ENCODE data around the gene PTPRK.

PTPRK gene

DNA sequence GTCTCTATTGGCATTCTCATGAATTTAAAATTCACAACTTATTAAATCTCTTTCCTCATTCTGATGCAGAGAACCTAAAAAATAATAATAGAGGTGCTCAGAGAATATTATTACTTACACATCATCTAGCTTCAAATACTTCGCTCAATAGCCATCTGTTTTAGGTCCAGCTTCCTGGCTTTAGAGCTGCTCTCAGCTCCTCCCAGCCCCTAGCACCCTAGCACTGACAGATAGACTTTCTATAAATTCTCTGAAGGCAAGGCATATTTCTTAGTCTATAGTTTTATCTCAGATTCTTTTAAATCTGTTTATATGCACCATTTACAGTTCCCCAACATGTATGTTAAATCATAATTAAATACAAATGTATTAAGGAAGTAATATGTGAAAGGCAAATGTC lies 281.3 kb downstream of the PTPRK start:
- ATAC-seq, result no peak
- TF ChIP-seq, protein P1, sequence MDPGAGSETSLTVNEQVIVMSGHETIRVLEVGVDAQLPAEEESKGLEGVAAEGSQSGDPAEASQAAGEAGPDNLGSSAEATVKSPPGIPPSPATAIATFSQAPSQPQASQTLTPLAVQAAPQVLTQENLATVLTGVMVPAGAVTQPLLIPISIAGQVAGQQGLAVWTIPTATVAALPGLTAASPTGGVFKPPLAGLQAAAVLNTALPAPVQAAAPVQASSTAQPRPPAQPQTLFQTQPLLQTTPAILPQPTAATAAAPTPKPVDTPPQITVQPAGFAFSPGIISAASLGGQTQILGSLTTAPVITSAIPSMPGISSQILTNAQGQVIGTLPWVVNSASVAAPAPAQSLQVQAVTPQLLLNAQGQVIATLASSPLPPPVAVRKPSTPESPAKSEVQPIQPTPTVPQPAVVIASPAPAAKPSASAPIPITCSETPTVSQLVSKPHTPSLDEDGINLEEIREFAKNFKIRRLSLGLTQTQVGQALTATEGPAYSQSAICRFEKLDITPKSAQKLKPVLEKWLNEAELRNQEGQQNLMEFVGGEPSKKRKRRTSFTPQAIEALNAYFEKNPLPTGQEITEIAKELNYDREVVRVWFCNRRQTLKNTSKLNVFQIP (CRISPR knock-in tag; IDR thresholded peaks at IDR 0.05; ENCODE audit: borderline replicate concordance, low read depth), result no peak
- TF ChIP-seq RARB (CRISPR knock-in tag; IDR thresholded peaks at IDR 0.05) (no peak), ZNF565 (CRISPR knock-in tag; conservative IDR thresholded peaks at IDR 0.05; ENCODE audit: low read depth) (no peak)

DNA sequence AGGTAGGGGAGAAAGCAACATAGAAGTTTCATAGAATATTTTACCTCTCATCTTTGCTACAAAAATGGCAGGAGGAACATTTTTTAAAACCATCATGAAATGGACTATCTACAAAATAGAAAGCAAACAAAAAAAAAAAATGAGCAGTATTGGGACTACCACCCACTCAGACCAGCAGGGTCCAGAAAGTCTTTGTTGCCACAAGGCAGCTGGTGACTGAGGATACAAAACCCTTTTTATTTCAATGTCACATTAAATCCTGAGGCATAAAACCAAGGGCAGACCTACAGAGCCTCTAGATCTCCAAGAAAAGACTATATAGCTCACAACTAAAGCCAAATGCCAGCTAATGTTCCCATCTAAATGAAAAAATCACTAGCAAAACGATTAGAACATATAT lies 282.2 kb downstream of the PTPRK start:
- TF ChIP-seq ARNTL (CRISPR knock-in tag; IDR thresholded peaks at IDR 0.05; ENCODE audit: borderline replicate concordance, low read depth) (no peak), ZNF565 (CRISPR knock-in tag; conservative IDR thresholded peaks at IDR 0.05; ENCODE audit: low read depth) (no peak), ISL1 (CRISPR knock-in tag; IDR thresholded peaks at IDR 0.05) (no peak), OSR1 (CRISPR knock-in tag; IDR thresholded peaks at IDR 0.05) (no peak), BACH2 (CRISPR knock-in tag; IDR thresholded peaks at IDR 0.05; ENCODE audit: borderline replicate concordance) (no peak), ZNF70 (CRISPR knock-in tag; IDR thresholded peaks at IDR 0.05) (no peak), ESRRG (CRISPR knock-in tag; IDR thresholded peaks at IDR 0.05) (no peak), SNAI2 (CRISPR knock-in tag; IDR thresholded peaks at IDR 0.05) (no peak), TCF4 (CRISPR knock-in tag; IDR thresholded peaks at IDR 0.05; ENCODE audit: borderline replicate concordance) (no peak), RARB (CRISPR knock-in tag; IDR thresholded peaks at IDR 0.05) (no peak), ZFP30 (CRISPR knock-in tag; IDR thresholded peaks at IDR 0.05) (no peak), ZNF8 (CRISPR knock-in tag; IDR thresholded peaks at IDR 0.05) (no peak), TOX (CRISPR knock-in tag; IDR thresholded peaks at IDR 0.05; ENCODE audit: borderline replicate concordance) (no peak), ZFP3 (CRISPR knock-in tag; IDR thresholded peaks at IDR 0.05) (no peak), ZC3H10 (CRISPR knock-in tag; IDR thresholded peaks at IDR 0.05) (no peak)
- TF ChIP-seq, protein P2, sequence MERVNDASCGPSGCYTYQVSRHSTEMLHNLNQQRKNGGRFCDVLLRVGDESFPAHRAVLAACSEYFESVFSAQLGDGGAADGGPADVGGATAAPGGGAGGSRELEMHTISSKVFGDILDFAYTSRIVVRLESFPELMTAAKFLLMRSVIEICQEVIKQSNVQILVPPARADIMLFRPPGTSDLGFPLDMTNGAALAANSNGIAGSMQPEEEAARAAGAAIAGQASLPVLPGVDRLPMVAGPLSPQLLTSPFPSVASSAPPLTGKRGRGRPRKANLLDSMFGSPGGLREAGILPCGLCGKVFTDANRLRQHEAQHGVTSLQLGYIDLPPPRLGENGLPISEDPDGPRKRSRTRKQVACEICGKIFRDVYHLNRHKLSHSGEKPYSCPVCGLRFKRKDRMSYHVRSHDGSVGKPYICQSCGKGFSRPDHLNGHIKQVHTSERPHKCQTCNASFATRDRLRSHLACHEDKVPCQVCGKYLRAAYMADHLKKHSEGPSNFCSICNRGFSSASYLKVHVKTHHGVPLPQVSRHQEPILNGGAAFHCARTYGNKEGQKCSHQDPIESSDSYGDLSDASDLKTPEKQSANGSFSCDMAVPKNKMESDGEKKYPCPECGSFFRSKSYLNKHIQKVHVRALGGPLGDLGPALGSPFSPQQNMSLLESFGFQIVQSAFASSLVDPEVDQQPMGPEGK (CRISPR knock-in tag; IDR thresholded peaks at IDR 0.05; ENCODE audit: borderline replicate concordance), result no peak
- TF ChIP-seq, protein P1 (CRISPR knock-in tag; IDR thresholded peaks at IDR 0.05; ENCODE audit: borderline replicate concordance, low read depth), result no peak
- TF ChIP-seq, protein P3, sequence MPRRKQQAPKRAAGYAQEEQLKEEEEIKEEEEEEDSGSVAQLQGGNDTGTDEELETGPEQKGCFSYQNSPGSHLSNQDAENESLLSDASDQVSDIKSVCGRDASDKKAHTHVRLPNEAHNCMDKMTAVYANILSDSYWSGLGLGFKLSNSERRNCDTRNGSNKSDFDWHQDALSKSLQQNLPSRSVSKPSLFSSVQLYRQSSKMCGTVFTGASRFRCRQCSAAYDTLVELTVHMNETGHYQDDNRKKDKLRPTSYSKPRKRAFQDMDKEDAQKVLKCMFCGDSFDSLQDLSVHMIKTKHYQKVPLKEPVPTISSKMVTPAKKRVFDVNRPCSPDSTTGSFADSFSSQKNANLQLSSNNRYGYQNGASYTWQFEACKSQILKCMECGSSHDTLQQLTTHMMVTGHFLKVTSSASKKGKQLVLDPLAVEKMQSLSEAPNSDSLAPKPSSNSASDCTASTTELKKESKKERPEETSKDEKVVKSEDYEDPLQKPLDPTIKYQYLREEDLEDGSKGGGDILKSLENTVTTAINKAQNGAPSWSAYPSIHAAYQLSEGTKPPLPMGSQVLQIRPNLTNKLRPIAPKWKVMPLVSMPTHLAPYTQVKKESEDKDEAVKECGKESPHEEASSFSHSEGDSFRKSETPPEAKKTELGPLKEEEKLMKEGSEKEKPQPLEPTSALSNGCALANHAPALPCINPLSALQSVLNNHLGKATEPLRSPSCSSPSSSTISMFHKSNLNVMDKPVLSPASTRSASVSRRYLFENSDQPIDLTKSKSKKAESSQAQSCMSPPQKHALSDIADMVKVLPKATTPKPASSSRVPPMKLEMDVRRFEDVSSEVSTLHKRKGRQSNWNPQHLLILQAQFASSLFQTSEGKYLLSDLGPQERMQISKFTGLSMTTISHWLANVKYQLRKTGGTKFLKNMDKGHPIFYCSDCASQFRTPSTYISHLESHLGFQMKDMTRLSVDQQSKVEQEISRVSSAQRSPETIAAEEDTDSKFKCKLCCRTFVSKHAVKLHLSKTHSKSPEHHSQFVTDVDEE (CRISPR knock-in tag; IDR thresholded peaks at IDR 0.05), result no peak
- ATAC-seq, result no peak

GRCh38 chr6:128235556-128235955 lies 284.8 kb downstream of the PTPRK start:
- ATAC-seq, result no peak
- TF ChIP-seq ZFP3 (CRISPR knock-in tag; IDR thresholded peaks at IDR 0.05) (no peak), TCF4 (CRISPR knock-in tag; IDR thresholded peaks at IDR 0.05; ENCODE audit: borderline replicate concordance) (no peak), ZNF70 (CRISPR knock-in tag; IDR thresholded peaks at IDR 0.05) (no peak), ZNF8 (CRISPR knock-in tag; IDR thresholded peaks at IDR 0.05) (no peak), TOX (CRISPR knock-in tag; IDR thresholded peaks at IDR 0.05; ENCODE audit: borderline replicate concordance) (no peak), ARNTL (CRISPR knock-in tag; IDR thresholded peaks at IDR 0.05; ENCODE audit: borderline replicate concordance, low read depth) (no peak), GLIS3 (CRISPR knock-in tag; IDR thresholded peaks at IDR 0.05) (no peak), CSDC2 (CRISPR knock-in tag; IDR thresholded peaks at IDR 0.05) (no peak), ISL1 (CRISPR knock-in tag; IDR thresholded peaks at IDR 0.05) (no peak), RARB (CRISPR knock-in tag; IDR thresholded peaks at IDR 0.05) (no peak), CREB5 (CRISPR knock-in tag; IDR thresholded peaks at IDR 0.05; ENCODE audit: low read depth) (no peak), ZFP30 (CRISPR knock-in tag; IDR thresholded peaks at IDR 0.05) (no peak)
- TF ChIP-seq, protein P3 (CRISPR knock-in tag; IDR thresholded peaks at IDR 0.05), result no peak
- TF ChIP-seq, protein P4, sequence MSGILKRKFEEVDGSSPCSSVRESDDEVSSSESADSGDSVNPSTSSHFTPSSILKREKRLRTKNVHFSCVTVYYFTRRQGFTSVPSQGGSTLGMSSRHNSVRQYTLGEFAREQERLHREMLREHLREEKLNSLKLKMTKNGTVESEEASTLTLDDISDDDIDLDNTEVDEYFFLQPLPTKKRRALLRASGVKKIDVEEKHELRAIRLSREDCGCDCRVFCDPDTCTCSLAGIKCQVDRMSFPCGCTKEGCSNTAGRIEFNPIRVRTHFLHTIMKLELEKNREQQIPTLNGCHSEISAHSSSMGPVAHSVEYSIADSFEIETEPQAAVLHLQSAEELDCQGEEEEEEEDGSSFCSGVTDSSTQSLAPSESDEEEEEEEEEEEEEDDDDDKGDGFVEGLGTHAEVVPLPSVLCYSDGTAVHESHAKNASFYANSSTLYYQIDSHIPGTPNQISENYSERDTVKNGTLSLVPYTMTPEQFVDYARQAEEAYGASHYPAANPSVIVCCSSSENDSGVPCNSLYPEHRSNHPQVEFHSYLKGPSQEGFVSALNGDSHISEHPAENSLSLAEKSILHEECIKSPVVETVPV (CRISPR knock-in tag; IDR thresholded peaks at IDR 0.05), result no peak

Measured in SK-N-SH treated with all-trans-retinoic acid at 6 μM for 48 hours (cell line).